Epithelial cell of prostate (primary cell): ENCODE data around the gene EPOP.

Experiments used
- DNase-seq: peaks from one replicate; pipeline ENCODE4 v3.0.0-alpha.2; 2011; ENCODE audit warnings: low read depth, low spot score
- H3K27ac ChIP-seq: fragments of 450-650 bp; 2 replicates; pipeline ENCODE4 v1.5.1; 2017; ENCODE audit warnings: mild to moderate bottlenecking

The EPOP gene

GRCh38 chr17:38676706-38677504 lies 2.1 kb upstream of the EPOP start:
- H3K27ac ChIP-seq, result no peak overlapping the region
- no peak for DNase-seq

DNA sequence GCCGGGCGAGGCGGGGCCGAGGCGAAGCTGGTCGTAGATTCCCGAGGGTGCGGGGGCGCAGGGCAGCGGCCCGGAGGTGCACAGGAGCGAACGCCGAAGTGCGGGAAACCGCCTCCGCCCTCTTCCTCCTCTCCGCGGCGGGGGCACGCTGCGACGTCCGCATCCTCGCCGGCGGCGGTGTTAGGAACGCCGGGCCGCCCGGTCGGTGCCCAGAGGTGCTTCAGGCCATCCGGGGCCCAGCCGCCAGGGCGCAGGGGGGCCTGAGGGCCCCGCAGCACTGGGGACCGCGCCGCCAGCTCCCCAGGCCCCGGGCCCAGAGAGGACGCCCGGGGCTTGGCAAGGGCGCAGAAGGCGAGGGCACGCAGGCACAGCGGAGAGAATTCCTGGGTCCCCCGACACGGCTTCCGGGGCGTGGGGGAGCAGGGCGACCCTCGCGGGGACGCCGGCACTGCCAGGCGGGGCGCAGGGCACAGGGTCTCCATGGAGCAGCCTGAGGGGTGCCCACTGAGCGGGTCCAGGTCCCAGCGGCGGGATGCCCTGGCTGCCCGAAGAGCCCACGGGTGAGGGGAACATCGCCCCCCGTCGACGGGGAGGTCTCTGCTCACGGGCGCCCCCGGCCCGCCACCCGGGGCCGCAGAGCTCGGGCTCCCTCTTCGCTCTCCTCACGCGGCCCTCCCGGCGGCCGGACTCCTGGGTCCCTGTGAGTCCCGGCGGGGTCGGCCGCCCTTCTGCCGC lies 576 bp downstream of the EPOP start:
- DNase-seq, result no peak
- H3K27ac ChIP-seq, result no peak overlapping the region

DNA sequence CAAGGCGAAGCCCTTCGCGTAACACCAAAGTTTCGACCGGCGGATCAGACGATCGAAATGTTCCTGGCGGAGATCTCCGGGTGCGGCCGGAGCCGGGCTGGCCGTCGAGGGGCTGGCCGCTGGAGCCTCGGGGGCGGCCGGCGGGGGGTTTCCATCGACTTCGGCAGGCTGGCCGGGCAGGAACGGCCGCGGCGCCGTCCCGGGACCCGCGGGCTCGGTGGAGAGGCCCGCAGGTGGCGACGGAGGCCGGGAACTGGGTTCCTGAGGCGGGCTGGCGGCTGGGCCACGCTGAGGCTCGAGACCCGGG lies 1.1 kb downstream of the EPOP start:
- H3K27ac ChIP-seq, result no peak overlapping the region
- no peak for DNase-seq

DNA sequence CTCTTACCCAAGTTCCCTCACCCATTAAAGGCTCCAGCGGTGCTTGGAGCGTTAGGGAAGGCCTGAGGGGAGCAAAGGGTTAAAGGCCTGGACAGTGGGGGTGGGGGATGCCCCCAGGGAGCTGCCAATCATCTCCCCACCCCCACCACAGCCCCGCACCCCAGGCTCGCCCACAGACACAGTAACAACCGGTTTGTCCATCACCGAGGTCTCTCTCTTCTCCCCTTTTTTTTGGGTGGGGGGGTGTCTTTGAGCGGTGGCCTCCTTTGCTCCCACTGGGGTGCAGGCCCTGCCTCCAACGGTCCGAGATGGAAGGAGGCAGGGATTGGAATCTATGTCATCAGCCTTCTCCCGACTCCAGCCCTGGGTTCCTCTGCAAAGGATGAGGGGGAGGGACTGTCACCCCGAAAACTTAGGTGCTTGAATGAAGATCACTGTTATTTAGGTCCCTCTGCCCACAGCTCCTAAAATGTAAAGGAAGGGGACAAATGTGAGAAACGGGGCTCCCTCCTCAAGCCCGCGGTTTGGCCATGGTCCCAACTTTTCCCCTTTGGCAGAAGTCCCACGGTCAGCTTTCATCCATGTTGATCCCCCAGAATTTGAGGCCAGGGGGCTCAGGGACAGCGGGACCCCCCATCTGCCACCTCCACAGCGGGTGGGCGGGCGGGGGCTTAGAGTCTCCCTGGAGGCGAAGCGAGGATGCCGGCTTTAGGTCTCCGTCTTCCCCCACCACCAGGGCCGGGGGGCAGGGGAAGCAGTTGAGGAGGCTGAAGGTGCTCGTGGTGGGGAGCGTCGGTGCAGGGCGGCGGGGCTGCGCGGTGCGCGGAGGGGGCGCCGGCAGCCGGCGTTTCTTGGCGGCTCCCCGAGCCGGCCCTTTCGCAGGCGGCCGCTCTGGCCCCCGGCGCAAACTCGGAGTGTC lies 1.7 kb downstream of the EPOP start:
- no peak overlapping the region for H3K27ac ChIP-seq
- no peak for DNase-seq

DNA sequence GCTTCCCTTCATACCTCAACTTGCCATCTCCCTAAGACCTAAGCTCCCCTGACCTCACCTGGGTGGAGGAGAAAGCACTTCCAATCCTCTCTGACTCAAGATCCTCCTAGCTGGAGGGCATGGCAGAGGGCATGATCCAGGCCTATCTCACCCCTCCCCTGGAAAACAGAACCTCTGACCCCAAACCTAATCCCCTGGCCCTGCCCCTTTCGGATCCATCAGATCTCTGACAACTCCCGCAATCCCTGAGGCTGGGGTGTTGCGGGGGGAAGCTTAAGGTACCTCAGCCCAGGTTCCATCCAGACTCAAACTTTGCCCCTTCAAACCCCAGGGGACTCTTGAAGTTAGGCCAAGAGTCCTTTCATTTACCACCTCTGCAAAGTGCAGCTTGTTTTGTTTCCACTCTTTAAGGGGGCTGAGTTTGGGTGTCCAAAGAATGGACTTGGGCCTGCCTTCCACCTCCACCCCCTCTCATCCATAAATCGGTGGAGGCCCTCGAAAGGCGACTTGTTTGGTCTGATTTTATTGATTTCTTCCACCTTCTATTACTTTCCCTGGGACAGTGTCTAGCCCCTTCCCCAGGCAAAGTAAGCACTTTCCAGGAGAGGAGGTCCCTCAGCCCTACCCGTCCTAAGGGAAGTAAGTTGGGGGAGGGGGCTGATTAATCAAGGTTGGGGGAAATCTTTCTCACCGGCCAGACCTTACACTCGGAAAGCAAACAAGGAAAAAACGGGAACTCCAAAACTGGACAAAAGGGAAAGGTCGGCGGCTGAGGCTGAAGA lies 2.6 kb downstream of the EPOP start:
- no peak for DNase-seq
- no peak overlapping the region for H3K27ac ChIP-seq

GRCh38 chr17:38669520-38669919 lies 5.2 kb downstream of the EPOP start:
- H3K27ac ChIP-seq, result no peak overlapping the region
- DNase-seq, result no peak

DNA sequence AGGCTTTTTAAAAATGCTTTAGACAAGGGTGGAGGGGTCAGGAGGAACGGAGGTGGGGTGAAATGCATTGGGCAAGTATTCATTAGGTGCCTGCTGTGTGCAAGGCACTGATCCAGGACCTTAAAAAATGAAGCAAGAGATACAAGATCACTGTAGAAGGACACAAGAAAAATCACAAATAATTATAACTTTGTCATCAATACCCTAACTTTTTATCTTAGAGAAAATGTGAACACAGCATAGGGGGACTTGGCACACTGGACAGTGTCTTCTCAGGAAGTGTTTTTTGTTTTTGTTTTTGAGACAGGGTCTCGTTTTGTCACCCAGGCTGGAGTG lies 7.0 kb downstream of the EPOP start:
- no peak overlapping the region for H3K27ac ChIP-seq
- DNase-seq, result no peak

- no peak for DNase-seq
- H3K27ac ChIP-seq, result no peak overlapping the region
Measured at GRCh38 chr17:38667099-38667786, 7.5 kb downstream of the EPOP start.

- DNase-seq, result no peak
- no peak overlapping the region for H3K27ac ChIP-seq
Measured at GRCh38 chr17:38663964-38664644, 10.7 kb downstream of the EPOP start.

DNA sequence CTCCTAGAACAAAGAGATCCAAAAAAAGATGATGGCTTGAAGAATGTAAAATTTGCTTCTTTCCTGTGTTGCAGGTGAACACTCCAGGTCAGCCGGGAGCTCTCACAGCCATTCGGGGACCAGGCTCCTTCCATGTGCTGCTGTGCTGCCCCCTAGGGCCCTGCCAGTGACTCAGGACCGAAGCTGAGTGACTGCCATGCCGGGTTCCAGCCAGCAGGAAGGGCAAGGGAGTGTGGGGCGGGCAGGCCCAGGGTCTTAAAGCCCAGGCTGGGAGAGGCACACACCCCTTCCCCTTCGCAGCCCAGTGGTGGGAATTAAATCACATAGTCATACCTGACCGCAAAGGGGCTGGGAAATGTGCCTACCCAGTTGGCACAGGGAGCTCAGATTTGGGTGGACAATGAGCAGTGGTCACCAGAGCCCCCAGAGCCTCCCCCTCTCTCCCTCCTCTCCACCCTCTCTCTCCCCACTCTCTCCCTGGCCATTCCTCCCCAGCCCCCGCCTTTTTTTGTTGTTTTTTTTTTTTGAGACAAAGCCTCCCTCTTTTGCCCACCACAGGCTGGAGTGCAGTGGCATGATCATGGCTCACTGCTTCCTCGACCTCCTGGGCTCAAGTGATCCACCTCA lies 11.5 kb downstream of the EPOP start:
- DNase-seq, result no peak
- H3K27ac ChIP-seq, result no peak overlapping the region

- no peak overlapping the region for H3K27ac ChIP-seq
- no peak for DNase-seq
Measured at GRCh38 chr17:38660097-38661025, 14.4 kb downstream of the EPOP start.

DNA sequence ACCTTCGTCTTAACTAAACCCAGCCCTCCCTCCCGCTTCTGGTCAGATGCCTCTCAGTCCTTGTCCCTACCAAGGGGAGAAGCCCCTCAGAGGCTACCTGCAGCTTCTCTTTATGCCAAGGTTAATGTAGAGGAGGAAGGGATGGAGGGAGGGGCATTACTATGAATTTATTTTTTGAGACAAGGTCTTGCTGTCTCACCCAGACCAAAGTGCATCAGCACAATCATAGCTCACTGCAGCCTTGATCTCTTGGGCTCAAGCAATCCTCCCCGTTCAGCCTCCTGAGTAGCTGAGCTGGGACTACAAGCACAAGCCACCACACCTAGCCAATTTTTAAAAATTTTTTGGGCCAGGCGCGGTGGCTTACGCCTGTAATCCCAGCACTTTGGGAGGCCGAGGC lies 15.3 kb downstream of the EPOP start:
- no peak for DNase-seq
- no peak overlapping the region for H3K27ac ChIP-seq

GRCh38 chr17:38658741-38659345 lies 15.9 kb downstream of the EPOP start:
- DNase-seq, result no peak
- H3K27ac ChIP-seq, result no peak overlapping the region

GRCh38 chr17:38657824-38658740 lies 16.7 kb downstream of the EPOP start:
- H3K27ac ChIP-seq, result no peak overlapping the region
- DNase-seq, result no peak

GRCh38 chr17:38656959-38657823 lies 17.6 kb downstream of the EPOP start:
- H3K27ac ChIP-seq, result no peak overlapping the region
- DNase-seq, result no peak
